K562 (cell line): ENCODE data around the gene NDUFV3. TPM values are rescaled to one million over a fixed set of nuclear protein-coding genes. Genes with fewer than 3 reads are reported as not detected.

Experiments used
- ARNT ChIP-seq, 2 experiments: fragments of 450-650 bp; IDR thresholded peaks; 2 replicates each; pipeline ENCODE4 v1.6.1; 2016; ENCODE audit warnings: mild to moderate bottlenecking in 1 of 2
- CREB1 ChIP-seq, 2 experiments: sonication (generic) in 1 of 2; formaldehyde crosslinking in 1 of 2; IDR thresholded peaks; 2 replicates each; pipeline versions ENCODE4 v1.6.1 to v1.8.0; 2012 to 2022; ENCODE audit warnings: inconsistent platforms in 1 of 2, mild to moderate bottlenecking in 1 of 2, missing genetic modification reagents in 1 of 2, moderate library complexity in 1 of 2
- FOXK2 ChIP-seq, 2 experiments: fragments of 450-650 bp; IDR thresholded peaks in 1 of 2; conservative IDR thresholded peaks in 1 of 2; 2 replicates each; pipeline ENCODE4 v1.6.1; 2016; ENCODE audit warnings: low read depth in 2 of 2, mild to moderate bottlenecking in 1 of 2
- RBM14 ChIP-seq: fragments of 200-400 bp; formaldehyde crosslinking; IDR thresholded peaks from 2 replicates; pipeline ENCODE4 v1.6.1; 2018; ENCODE audit warnings: low read depth, mild to moderate bottlenecking, low read length, moderate library complexity, borderline replicate concordance; ENCODE audit not compliant: insufficient read depth
- ZNF24 ChIP-seq: fragments of 450-650 bp; IDR thresholded peaks from 2 replicates; pipeline ENCODE4 v1.6.1; 2016
- polyA plus RNA-seq, 8 experiments: library from polyadenylated mRNA; depleted of rRNA in 4 of 8; stranded (reverse) in 5 of 8; unstranded in 3 of 8; fragments of >200 nt; fragmentation: Nextera tagmentation in 2 of 8; fragmentation: Illumina TruSeq in 1 of 8; extraction: Ambion mirVana in 2 of 8; extraction: Trizol in 1 of 8; gene quantifications; 2 replicates each; pipeline versions ENCODE4 v1.2.1 to v1.2.3, GENCODE V29; 2011 to 2014; ENCODE audit warnings: inconsistent platforms in 1 of 8, missing spikeins in 1 of 8
- total RNA-seq, 7 experiments: library from RNA; depleted of rRNA in 6 of 7; stranded (reverse); fragments of >200 nt in 6 of 7; fragmentation: Illumina TruSeq in 2 of 7; extraction: Trizol in 2 of 7; gene quantifications; 2 replicates each; pipeline versions ENCODE4 v1.2.1 to v1.2.3, GENCODE V29; 2011 to 2021; ENCODE audit warnings: low replicate concordance in 1 of 7
- TF ChIP-seq, protein P1 (sequence below): fragments of 450-650 bp; IDR thresholded peaks from 2 replicates; pipeline ENCODE4 v1.6.1; 2018; ENCODE audit not compliant: partially characterized antibody
- TF ChIP-seq, protein P2 (sequence below): fragments of 200-600 bp; sonication (generic); IDR thresholded peaks from one replicate; pipeline ENCODE4 v1.6.1; 2012; ENCODE audit warnings: mild to moderate bottlenecking, low read depth, low read length, inconsistent platforms

The NDUFV3 gene
- total and polyA plus RNA-seq, 9 of the 15 experiments (the other 6 are each of a cell fraction or from before 2014, with no cell fraction given) = 19.1 to 87.8 (median 74.3) TPM

GRCh38 chr21:42878993-42879787 lies 13.9 kb upstream of the NDUFV3 start, which contains the start of gene WDR4 (continued):
- TF ChIP-seq, protein P1, sequence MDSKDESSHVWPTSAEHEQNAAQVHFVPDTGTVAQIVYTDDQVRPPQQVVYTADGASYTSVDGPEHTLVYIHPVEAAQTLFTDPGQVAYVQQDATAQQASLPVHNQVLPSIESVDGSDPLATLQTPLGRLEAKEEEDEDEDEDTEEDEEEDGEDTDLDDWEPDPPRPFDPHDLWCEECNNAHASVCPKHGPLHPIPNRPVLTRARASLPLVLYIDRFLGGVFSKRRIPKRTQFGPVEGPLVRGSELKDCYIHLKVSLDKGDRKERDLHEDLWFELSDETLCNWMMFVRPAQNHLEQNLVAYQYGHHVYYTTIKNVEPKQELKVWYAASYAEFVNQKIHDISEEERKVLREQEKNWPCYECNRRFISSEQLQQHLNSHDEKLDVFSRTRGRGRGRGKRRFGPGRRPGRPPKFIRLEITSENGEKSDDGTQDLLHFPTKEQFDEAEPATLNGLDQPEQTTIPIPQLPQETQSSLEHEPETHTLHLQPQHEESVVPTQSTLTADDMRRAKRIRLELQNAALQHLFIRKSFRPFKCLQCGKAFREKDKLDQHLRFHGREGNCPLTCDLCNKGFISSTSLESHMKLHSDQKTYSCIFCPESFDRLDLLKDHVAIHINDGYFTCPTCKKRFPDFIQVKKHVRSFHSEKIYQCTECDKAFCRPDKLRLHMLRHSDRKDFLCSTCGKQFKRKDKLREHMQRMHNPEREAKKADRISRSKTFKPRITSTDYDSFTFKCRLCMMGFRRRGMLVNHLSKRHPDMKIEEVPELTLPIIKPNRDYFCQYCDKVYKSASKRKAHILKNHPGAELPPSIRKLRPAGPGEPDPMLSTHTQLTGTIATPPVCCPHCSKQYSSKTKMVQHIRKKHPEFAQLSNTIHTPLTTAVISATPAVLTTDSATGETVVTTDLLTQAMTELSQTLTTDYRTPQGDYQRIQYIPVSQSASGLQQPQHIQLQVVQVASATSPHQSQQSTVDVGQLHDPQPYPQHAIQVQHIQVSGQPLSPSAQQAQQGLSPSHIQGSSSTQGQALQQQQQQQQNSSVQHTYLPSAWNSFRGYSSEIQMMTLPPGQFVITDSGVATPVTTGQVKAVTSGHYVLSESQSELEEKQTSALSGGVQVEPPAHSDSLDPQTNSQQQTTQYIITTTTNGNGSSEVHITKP = peak; percentile 98
- TF ChIP-seq ARNT (IDR thresholded peaks at IDR 0.05) = no peak
- TF ChIP-seq ZNF24 = no peak
- TF ChIP-seq, protein P2, sequence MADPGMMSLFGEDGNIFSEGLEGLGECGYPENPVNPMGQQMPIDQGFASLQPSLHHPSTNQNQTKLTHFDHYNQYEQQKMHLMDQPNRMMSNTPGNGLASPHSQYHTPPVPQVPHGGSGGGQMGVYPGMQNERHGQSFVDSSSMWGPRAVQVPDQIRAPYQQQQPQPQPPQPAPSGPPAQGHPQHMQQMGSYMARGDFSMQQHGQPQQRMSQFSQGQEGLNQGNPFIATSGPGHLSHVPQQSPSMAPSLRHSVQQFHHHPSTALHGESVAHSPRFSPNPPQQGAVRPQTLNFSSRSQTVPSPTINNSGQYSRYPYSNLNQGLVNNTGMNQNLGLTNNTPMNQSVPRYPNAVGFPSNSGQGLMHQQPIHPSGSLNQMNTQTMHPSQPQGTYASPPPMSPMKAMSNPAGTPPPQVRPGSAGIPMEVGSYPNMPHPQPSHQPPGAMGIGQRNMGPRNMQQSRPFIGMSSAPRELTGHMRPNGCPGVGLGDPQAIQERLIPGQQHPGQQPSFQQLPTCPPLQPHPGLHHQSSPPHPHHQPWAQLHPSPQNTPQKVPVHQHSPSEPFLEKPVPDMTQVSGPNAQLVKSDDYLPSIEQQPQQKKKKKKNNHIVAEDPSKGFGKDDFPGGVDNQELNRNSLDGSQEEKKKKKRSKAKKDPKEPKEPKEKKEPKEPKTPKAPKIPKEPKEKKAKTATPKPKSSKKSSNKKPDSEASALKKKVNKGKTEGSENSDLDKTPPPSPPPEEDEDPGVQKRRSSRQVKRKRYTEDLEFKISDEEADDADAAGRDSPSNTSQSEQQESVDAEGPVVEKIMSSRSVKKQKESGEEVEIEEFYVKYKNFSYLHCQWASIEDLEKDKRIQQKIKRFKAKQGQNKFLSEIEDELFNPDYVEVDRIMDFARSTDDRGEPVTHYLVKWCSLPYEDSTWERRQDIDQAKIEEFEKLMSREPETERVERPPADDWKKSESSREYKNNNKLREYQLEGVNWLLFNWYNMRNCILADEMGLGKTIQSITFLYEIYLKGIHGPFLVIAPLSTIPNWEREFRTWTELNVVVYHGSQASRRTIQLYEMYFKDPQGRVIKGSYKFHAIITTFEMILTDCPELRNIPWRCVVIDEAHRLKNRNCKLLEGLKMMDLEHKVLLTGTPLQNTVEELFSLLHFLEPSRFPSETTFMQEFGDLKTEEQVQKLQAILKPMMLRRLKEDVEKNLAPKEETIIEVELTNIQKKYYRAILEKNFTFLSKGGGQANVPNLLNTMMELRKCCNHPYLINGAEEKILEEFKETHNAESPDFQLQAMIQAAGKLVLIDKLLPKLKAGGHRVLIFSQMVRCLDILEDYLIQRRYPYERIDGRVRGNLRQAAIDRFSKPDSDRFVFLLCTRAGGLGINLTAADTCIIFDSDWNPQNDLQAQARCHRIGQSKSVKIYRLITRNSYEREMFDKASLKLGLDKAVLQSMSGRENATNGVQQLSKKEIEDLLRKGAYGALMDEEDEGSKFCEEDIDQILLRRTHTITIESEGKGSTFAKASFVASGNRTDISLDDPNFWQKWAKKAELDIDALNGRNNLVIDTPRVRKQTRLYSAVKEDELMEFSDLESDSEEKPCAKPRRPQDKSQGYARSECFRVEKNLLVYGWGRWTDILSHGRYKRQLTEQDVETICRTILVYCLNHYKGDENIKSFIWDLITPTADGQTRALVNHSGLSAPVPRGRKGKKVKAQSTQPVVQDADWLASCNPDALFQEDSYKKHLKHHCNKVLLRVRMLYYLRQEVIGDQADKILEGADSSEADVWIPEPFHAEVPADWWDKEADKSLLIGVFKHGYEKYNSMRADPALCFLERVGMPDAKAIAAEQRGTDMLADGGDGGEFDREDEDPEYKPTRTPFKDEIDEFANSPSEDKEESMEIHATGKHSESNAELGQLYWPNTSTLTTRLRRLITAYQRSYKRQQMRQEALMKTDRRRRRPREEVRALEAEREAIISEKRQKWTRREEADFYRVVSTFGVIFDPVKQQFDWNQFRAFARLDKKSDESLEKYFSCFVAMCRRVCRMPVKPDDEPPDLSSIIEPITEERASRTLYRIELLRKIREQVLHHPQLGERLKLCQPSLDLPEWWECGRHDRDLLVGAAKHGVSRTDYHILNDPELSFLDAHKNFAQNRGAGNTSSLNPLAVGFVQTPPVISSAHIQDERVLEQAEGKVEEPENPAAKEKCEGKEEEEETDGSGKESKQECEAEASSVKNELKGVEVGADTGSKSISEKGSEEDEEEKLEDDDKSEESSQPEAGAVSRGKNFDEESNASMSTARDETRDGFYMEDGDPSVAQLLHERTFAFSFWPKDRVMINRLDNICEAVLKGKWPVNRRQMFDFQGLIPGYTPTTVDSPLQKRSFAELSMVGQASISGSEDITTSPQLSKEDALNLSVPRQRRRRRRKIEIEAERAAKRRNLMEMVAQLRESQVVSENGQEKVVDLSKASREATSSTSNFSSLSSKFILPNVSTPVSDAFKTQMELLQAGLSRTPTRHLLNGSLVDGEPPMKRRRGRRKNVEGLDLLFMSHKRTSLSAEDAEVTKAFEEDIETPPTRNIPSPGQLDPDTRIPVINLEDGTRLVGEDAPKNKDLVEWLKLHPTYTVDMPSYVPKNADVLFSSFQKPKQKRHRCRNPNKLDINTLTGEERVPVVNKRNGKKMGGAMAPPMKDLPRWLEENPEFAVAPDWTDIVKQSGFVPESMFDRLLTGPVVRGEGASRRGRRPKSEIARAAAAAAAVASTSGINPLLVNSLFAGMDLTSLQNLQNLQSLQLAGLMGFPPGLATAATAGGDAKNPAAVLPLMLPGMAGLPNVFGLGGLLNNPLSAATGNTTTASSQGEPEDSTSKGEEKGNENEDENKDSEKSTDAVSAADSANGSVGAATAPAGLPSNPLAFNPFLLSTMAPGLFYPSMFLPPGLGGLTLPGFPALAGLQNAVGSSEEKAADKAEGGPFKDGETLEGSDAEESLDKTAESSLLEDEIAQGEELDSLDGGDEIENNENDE = no peak
- TF ChIP-seq RBM14 = peak; percentile 97; the same call in 1 of the 2 replicates
- peak; percentile 100 for TF ChIP-seq CREB1 (IDR thresholded peaks at IDR 0.05)
- peak; percentile 100 for TF ChIP-seq CREB1 (CRISPR knock-in tag; IDR thresholded peaks at IDR 0.05)
- TF ChIP-seq FOXK2 (conservative IDR thresholded peaks at IDR 0.05 in 1 of 2, IDR thresholded peaks at IDR 0.05 in 1 of 2; ENCODE audit: low read depth in 2 of 2) = peak; percentile 94 to 95
